ENCODE measurements around the gene ZCCHC8.

ZCCHC8 gene

GRCh38 chr12:122523846-122524718 lies 23.4 kb upstream of the ZCCHC8 start:
- peak overlapping the region; percentile 94 for H3K4me3 ChIP-seq (ENCODE audit: low read depth, low read length)
- TF ChIP-seq MYC (IDR thresholded peaks at IDR 0.05; ENCODE audit: low read depth, low read length): no peak
- TF ChIP-seq POLR2A (IDR thresholded peaks at IDR 0.05; ENCODE audit: extremely low read depth, insufficient read length): no peak
- no peak for TF ChIP-seq MAX (IDR thresholded peaks at IDR 0.05; ENCODE audit: low read depth, low read length)
- no peak for TF ChIP-seq CTCF (IDR thresholded peaks at IDR 0.05; ENCODE audit: low read depth, low read length)
- DNase-seq (ENCODE audit: low read depth): no peak

- peak; percentile 82 for DNase-seq (ENCODE audit: low read depth)
- H3K4me3 ChIP-seq (ENCODE audit: low read depth, low read length): peak overlapping the region; percentile 94
- TF ChIP-seq MYC (IDR thresholded peaks at IDR 0.05; ENCODE audit: low read depth, low read length): peak; percentile 72
- TF ChIP-seq POLR2A (IDR thresholded peaks at IDR 0.05; ENCODE audit: extremely low read depth, insufficient read length): no peak
- peak; percentile 63; the same call in 1 of the 2 replicates for TF ChIP-seq MAX (IDR thresholded peaks at IDR 0.05; ENCODE audit: low read depth, low read length)
Measured at GRCh38 chr12:122523280-122523679, 22.5 kb upstream of the ZCCHC8 start.

- TF ChIP-seq MYC (IDR thresholded peaks at IDR 0.05; ENCODE audit: low read depth, low read length) (no peak), POLR2A (IDR thresholded peaks at IDR 0.05; ENCODE audit: extremely low read depth, insufficient read length) (no peak), CTCF (IDR thresholded peaks at IDR 0.05; ENCODE audit: low read depth, low read length) (no peak), MAX (IDR thresholded peaks at IDR 0.05; ENCODE audit: low read depth, low read length) (no peak)
- DNase-seq (ENCODE audit: low read depth): no peak
- no peak overlapping the region for H3K4me3 ChIP-seq (ENCODE audit: low read depth, low read length)
Measured at GRCh38 chr12:122520676-122521075, 19.9 kb upstream of the ZCCHC8 start.

- DNase-seq (ENCODE audit: low read depth): no peak
- H3K4me3 ChIP-seq (ENCODE audit: low read depth, low read length): no peak overlapping the region
- TF ChIP-seq MYC (IDR thresholded peaks at IDR 0.05; ENCODE audit: low read depth, low read length): no peak
Measured at GRCh38 chr12:122519418-122519817, 18.7 kb upstream of the ZCCHC8 start.

GRCh38 chr12:122518908-122519307 lies 18.2 kb upstream of the ZCCHC8 start:
- no peak for DNase-seq (ENCODE audit: low read depth)
- no peak overlapping the region for H3K4me3 ChIP-seq (ENCODE audit: low read depth, low read length)
- TF ChIP-seq CTCF (IDR thresholded peaks at IDR 0.05; ENCODE audit: low read depth, low read length) (no peak), MAX (IDR thresholded peaks at IDR 0.05; ENCODE audit: low read depth, low read length) (no peak), POLR2A (IDR thresholded peaks at IDR 0.05; ENCODE audit: extremely low read depth, insufficient read length) (no peak), MYC (IDR thresholded peaks at IDR 0.05; ENCODE audit: low read depth, low read length) (no peak)

GRCh38 chr12:122517877-122518276 lies 17.1 kb upstream of the ZCCHC8 start:
- no peak overlapping the region for H3K4me3 ChIP-seq (ENCODE audit: low read depth, low read length)
- peak; percentile 49 for DNase-seq (ENCODE audit: low read depth)
- TF ChIP-seq MAX (IDR thresholded peaks at IDR 0.05; ENCODE audit: low read depth, low read length) (no peak), POLR2A (IDR thresholded peaks at IDR 0.05; ENCODE audit: extremely low read depth, insufficient read length) (no peak)

- TF ChIP-seq CTCF (IDR thresholded peaks at IDR 0.05; ENCODE audit: low read depth, low read length) (no peak), MAX (IDR thresholded peaks at IDR 0.05; ENCODE audit: low read depth, low read length) (no peak), POLR2A (IDR thresholded peaks at IDR 0.05; ENCODE audit: extremely low read depth, insufficient read length) (no peak), MYC (IDR thresholded peaks at IDR 0.05; ENCODE audit: low read depth, low read length) (no peak)
- no peak overlapping the region for H3K4me3 ChIP-seq (ENCODE audit: low read depth, low read length)
- no peak for DNase-seq (ENCODE audit: low read depth)
Measured at GRCh38 chr12:122516544-122517361, 16.0 kb upstream of the ZCCHC8 start.

All from NB4 (cell line).